GM18498 (cell line): ENCODE data around the gene IL17C.

Experiments used
- ATAC-seq: cut with Tn5 transposase; IDR thresholded peaks from one replicate; pipeline ENCODE4 v1.9.1; 2021; ENCODE audit warnings: mild to moderate bottlenecking, moderate library complexity; ENCODE audit not compliant: unreplicated experiment

IL17C gene

GRCh38 chr16:88642881-88643643, 4.7 kb downstream of the IL17C start:
- no peak for ATAC-seq

DNA sequence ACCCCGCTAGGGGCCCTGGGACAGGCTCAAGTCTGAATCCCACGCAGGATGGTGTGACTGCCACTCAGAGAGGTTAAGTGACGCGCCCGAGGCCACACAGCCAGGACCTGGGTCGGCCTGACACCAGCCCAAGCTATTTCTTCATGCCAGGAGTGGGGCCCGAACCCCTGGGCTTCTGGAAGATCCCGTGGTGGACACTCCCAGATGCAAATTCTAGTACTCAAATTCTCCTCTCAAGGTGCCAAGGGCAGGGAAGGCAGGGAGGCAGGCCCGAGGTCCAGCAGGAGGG, 5.2 kb downstream of the IL17C start:
- ATAC-seq, result no peak

DNA sequence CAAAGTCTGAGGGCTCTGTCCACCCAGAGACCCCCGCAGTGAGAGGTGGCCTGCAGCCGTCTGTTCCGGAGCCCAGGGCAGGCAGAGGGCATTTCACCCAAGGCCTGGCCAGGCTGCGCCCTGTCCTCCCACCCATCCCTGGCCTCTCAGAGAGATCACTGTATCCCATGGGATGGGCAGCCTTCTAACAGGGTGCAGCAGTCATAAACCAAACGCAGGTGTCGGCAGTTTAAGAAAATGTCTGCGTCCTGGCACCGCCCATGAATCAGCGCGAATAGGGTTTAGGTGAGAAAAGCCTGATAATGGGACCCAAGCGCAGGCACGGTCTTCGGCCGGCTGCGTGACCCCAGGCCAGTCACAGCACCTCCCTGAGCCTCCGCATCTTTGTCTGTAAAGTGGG, 7.1 kb downstream of the IL17C start:
- ATAC-seq, result no peak

- ATAC-seq, result no peak
Observed at GRCh38 chr16:88645941-88646340, 7.6 kb downstream of the IL17C start.

DNA sequence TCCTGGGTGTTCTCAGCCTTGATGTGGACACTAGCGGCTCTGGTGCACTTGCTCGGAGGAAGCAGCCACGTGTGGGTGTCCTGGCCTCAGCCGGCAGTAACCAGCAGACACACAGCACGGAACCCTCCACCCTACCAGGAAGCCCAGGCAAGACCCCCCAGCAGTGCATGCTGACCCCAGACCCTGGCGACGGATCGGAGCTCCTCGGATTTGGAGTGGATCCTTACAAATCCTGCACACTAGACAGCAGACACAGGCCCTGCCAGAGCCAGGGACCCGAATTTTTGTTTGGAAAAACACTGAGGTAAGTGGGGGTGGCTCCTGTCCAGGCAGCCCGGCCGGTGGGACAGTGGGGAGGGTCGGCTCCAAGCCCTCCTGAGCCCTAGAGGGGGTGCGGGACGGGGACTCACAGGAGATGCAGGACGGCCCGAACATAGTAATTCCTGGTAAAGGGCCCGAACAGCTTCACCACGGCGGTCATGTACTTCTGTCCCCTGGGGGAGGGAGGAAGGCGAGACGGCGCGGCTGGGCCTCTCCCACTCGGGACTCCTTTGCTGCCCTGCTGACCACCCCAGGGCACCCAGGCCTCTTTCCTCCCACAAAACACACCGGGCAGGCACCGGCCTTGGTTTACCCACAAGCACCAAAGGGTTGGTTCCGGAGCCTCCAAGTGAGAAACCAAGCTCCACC, 8.1 kb downstream of the IL17C start:
- no peak for ATAC-seq

DNA sequence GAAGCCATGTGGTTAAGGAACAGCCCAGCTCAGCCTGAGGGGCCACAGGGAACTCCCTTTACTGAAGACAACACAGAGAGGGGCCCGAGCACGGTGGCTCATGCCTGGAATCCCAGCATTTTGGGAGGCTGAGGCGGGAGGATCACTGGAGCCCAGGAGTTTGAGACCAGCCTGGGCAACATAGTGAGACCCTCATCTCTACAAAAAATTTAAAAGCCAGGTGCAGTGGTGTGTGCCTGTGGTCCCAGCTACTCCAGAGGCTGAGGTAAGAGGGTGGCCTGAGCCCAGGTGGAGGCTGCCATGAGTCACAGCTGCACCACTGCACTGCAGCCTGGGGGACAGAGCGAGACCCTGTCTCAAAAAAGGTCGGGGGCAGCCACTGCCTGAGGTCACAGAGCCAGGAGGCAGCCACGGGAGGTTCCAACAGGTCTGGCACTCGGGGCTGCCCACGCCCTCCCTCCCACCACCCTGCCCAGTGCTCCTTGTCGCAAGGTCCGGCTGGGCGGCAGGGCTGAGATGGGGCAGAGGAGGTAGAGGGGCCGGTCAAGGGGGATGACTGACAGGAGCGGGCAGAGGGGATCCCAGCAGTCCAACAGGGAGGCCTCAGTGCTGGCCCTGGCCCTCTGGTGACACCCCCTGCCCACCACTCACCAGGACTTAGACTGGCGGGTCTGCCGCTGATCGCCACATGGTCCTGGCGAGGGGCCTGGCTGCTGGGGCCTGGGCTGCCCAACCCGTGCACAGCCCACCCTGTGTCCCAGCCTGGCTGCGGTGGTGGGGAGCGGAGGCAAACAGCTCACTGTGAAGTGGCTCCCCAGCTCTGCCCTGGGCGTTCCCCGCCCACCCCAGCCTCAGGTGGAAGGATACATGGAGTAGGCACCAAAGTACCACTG, 9.1 kb downstream of the IL17C start:
- ATAC-seq, result no peak

DNA sequence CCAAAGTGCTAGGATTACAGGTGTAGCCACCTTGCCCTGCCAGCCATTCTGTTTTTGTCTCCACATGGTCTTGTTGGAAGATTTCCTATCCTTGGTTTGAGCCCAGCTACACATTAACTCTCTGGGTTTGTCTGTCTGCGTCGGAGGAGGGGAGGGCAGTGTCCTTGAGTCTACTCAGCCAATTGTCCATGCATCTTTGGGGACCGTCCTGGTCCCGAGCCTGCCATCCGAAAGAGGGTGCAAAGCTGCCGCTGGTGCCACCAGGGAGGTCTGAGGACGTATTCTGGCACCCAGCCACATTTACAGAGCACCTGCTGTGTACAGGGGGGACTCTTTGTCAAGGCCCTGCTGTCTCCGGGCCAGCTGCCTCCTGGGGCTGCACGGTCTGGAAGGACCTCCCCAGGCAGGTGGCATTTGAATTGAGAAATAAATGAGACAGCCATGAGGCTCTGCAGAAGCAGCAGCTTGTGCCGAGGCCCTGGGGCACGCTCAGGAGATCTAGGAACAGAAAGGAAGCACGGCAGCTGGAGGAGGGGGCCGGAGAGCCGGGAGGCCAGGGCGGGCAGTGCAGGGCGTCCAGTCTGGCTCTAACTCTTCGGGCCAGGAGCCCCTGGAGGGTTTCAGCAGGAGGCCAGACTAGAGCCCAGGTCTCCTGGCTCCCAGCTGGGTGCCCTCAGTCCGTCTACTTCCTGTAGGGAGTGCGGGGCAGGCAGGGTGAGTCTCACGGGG, 11.0 kb downstream of the IL17C start:
- no peak for ATAC-seq

GRCh38 chr16:88649924-88650748, 11.8 kb downstream of the IL17C start:
- peak; percentile 13 for ATAC-seq

- ATAC-seq, result peak; percentile 73
Observed at GRCh38 chr16:88650749-88651275, 12.4 kb downstream of the IL17C start, which contains the start of gene CYBA. Gene CYBA (minus strand): TSS chr16:88651053. CDS start chr16:88651013, 40 bp downstream.

GRCh38 chr16:88651276-88651988, 13.1 kb downstream of the IL17C start:
- ATAC-seq, result peak; percentile 72

DNA sequence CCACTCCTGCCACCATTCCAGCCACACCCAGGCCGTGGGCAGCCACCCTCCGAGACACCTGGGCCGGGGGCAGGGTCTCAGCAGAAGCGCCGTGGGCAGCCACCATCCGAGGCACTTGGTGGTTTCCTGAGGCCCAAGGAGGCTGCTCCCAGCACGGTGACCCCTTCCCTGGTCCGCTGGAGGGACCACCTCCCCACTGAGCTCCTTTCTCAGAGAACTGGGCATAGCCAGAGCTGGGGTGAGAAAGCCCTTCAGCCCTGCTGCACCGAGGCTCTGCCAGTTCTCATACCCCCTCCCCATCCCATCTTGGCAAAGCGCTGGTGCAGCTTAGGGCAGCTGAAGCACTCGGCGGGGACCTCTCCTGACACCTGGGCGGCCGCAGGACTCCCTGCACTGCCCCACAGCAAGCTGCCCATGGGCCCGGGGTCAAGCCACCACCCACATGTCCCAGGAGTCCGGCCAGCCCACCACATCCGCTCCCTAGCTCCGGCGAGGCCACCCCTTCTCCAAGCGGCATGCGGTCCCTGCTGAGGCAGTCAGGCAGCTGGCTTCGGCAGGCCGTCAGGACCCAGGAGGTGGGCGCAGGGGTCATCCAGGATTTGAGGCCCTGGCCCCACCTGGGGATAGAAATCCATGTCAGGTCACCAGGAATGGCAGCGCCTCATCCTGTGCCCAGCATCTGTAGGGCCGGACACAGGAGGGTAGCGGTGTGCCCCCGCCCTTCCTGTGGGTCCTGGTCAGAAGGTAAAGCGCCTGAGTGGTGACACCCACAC, 13.8 kb downstream of the IL17C start:
- ATAC-seq, result no peak

- no peak for ATAC-seq
Observed at GRCh38 chr16:88652762-88653063, 14.3 kb downstream of the IL17C start.

GRCh38 chr16:88653101-88653500, 14.7 kb downstream of the IL17C start:
- no peak for ATAC-seq

DNA sequence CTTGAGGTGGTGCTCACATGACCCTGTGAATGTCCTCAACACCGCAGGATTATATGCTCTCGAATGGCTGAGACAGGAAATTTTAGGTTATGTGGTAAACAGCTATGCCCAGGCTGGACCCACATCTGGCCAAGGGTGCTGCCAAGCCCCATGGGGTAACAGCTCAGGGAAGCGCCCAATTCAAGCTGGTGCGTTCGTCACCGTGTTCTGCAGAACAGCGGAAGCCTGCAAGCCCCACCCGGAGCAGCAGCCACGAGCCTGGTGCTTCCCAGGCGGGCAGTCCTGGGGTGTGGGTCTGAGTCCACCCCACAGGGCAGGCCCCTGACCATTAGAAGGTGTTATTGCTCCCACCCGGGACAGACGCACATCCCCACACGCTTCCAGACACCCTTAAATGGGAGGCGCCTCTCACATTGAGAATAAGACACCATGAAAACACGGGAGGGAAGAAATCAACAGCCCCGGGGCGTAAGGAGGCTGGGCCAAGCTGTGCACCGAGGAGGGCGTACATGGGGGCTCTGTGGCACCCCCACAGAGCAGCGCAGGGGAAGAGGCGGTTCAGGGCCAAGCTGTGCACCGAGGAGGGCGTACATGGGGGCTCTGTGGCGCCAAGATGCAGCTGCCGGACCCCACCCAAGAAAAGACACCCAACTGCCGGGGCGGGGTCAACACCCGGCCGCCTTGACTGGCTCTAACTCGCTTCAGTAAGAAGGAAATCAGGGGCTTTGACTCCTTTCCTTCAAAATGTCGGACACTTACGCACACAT, 15.4 kb downstream of the IL17C start:
- no peak for ATAC-seq

DNA sequence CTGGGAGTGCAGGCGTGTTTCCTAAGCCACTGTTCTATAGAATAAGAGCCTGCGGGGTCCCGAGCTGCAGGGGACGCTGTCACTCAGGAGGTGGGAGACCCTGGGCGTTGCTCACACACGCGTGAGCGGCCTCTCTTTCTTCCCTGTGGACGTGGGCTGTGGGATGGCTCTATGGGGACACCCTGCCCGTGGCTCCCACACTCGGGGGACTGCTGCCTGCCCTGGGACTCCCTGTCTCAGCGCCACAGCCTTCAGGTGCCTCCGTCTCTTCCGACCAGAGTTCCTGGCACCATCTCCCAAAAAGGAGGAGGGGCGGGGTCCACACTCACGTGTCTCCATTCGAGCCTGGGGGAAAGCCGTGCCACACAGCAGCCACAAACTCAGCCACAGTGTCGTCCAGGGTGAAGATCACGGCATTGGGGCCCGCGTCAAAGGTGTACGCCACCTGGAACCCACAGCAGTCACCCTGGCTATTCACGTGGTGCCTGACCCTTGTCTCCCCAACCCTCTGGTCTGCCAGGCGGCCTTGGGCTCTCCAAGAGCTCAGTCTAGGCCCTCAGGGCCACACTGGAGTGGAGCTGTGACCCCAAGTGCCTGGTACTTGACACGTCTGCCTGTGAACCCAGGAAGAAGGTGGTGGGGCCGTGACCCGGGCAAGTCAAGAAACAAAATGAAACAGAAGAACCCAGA, 16.1 kb downstream of the IL17C start:
- ATAC-seq, result no peak

- ATAC-seq, result no peak
Observed at GRCh38 chr16:88655053-88655732, 16.8 kb downstream of the IL17C start.
